Heart left ventricle (tissue), 16 donors: ENCODE measurements around the gene CLK3. TPM values are rescaled to one million over a fixed set of nuclear protein-coding genes. Genes with fewer than 3 reads are reported as not detected.

Experiments
- ATAC-seq, 4 donors: fragments of 200-7000 bp; cut with Tn5 transposase; one replicate each; pipeline ENCODE4 v1.9.1; 2020 to 2022; ENCODE audit warnings: moderate library complexity in 4 of 4, mild to moderate bottlenecking in 3 of 4, moderate number of reproducible peaks in 1 of 4
- DNase-seq, 5 donors: peaks; one replicate each; pipeline ENCODE4 v3.0.0-alpha.2; 2020
- H3K27ac ChIP-seq, 12 donors: fragments of 200-600 bp; sonication (generic) in 4 of 12; one replicate each; pipeline versions ENCODE4 v1.5.0 to v1.8.0; 2016 to 2022; ENCODE audit warnings: mild to moderate bottlenecking in 2 of 12
- H3K27me3 ChIP-seq, 9 donors: fragments of 200-600 bp; sonication (generic) in 2 of 9; one replicate each; pipeline versions ENCODE4 v1.5.1 to v1.8.0; 2016 to 2022; ENCODE audit warnings: mild to moderate bottlenecking in 3 of 9
- H3K36me3 ChIP-seq, 9 donors: fragments of 200-600 bp; sonication (generic) in 2 of 9; one replicate each; pipeline versions ENCODE4 v1.5.0 to v1.8.0; 2018 to 2022; ENCODE audit warnings: mild to moderate bottlenecking in 2 of 9
- H3K4me1 ChIP-seq, 12 donors: fragments of 200-600 bp; sonication (generic) in 4 of 12; one replicate each; pipeline versions ENCODE4 v1.5.0 to v1.8.0; 2016 to 2022; ENCODE audit warnings: mild to moderate bottlenecking in 3 of 12
- H3K4me3 ChIP-seq, 12 donors: fragments of 200-600 bp; sonication (generic) in 4 of 12; one replicate each; pipeline versions ENCODE4 v1.5.0 to v1.8.0; 2017 to 2022; ENCODE audit warnings: mild to moderate bottlenecking in 9 of 12, moderate library complexity in 4 of 12
- H3K9me3 ChIP-seq, 12 donors: fragments of 200-600 bp; sonication (generic) in 4 of 12; one replicate each; pipeline versions ENCODE4 v1.5.0 to v1.8.0; 2016 to 2022; ENCODE audit warnings: mild to moderate bottlenecking in 1 of 12
- CTCF ChIP-seq, 12 donors: fragments of 200-600 bp; sonication (generic) in 4 of 12; IDR thresholded peaks; one replicate each; pipeline versions ENCODE4 v1.5.0 to v1.8.0; 2018 to 2022; ENCODE audit warnings: antibody characterized with exemption in 12 of 12, mild to moderate bottlenecking in 5 of 12
- POLR2A ChIP-seq, 2 donors: fragments of 450-650 bp; IDR thresholded peaks; one replicate each; pipeline ENCODE4 v1.6.1; 2017; ENCODE audit warnings: antibody characterized with exemption in 2 of 2, mild to moderate bottlenecking in 2 of 2, moderate library complexity in 2 of 2
- WGBS, 4 donors: extraction: QIAGEN DNeasy Blood & Tissue Kit in 2 of 4; methylation state at CpG; one replicate each; pipeline versions ENCODE4 v1.1.5 to v1.1.7; 2013 to 2018; 5-methylcytosine and 5-hydroxymethylcytosine counted together
- intact Hi-C, 10 donors: fragments of 100-400 bp; cut with DNase I; formaldehyde crosslinking; loops; one replicate each; pipeline versions ENCODE4 v1.11.1 to v1.14.2; 2022
- polyA plus RNA-seq, 2 donors: library from polyadenylated mRNA; stranded (reverse); fragments of 200-250 nt; gene quantifications; one replicate each; pipeline ENCODE4 v1.2.3, GENCODE V29; 2013
- total RNA-seq, 9 donors: library from RNA; depleted of rRNA in 2 of 9; stranded (reverse); fragments of >200 nt in 2 of 9; fragmentation: NEBNext Ultra II Directional in 3 of 9; extraction: Animal tissue kit (Norgen Biotek cat#: 25700) in 3 of 9; gene quantifications; one replicate each; pipeline versions ENCODE4 v1.1.0 to v1.2.4, GENCODE V29; 2016 to 2023
- donor health status: ischemic (EF 13 %, LVEDD 7.1; RV severe dilation, severe dysfunction).
- donor health status: healthy with polysubstance abuse.
- donor health status: DM: no; HTN: yes; CAD: no.
- donor health status: DM: no; HTN: no; CAD: no.
- donor health status: ischemic (EF 25% LVEDD 6.9; RV normal size, moderate dysfunction).
- donor health status: ischemic (EF 25% LVEDD 5.7; RV mildly dilated, moderate dysfunction).
- donor health status: healthy.
- donor health status: DM: yes; HTN: yes; CAD: no.
- donor health status: ischemic (EF 35%, LVEDD 5.7; RV mildly dilated, moderate dysfunction).
- donor health status: nonischemic (EF 11% LVEDD 7.7; RV severe dilation, severe dysfunction).
- donor health status: DM: yes; HTN: yes; CAD: no.
- donor health status: PGD.
- donor health status: ischemic (EF 29% LVEDD 5.4; RV normal size, mild dysfunction).
- donor health status: nonischemic (EF 23%, LVEDD 6.1; RV moderate dilation, normal function).

Gene CLK3
- total and polyA plus RNA-seq, 11 donors, result 31.0 to 75.9 (median 48.5) TPM

GRCh38 chr15:74667975-74668374 is 52.3 kb downstream of the CLK3 start:
- H3K4me1 ChIP-seq, result peaks cover 0 to 23% (median 17%) of the 10 kb centered on the region in 12 donors
- H3K4me3 ChIP-seq, result no peak overlapping the region
- 84 to 95% (median 91%) methylated on average over 1 of the region's 1 CpG for WGBS, 4 donors
- H3K27me3 ChIP-seq, result no peaks in the 10 kb centered on the region
- DNase-seq (no peak), ATAC-seq (no peak)
- intact Hi-C loops, result no loop called here
- no peak overlapping the region for H3K27ac ChIP-seq
- no peaks in the 10 kb centered on the region for H3K9me3 ChIP-seq
- H3K36me3 ChIP-seq, result peaks cover 0 to 59% (median 42%) of the 10 kb centered on the region in 9 donors
- no peak for TF ChIP-seq POLR2A (IDR thresholded peaks at IDR 0.05)
- TF ChIP-seq CTCF (IDR thresholded peaks at IDR 0.05), result no peak

DNA sequence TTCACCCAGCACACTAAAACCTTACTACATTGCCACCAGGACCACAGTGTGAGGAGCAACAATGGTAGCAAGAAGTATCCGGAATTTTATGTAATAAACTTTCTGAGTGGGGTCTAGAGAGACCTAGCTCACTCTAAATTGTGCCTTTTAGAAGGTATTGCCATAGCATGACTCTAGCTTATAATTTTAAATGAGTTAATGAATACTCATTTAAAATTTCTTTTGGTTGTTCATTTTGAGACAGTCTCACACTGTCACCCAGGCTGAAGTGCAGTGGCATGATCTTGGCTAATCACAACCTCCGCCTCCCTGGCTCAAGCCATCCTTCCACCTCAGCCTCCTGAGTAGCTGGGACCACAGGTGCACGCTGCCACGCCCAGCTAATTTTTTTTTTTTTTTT is 54.0 kb downstream of the CLK3 start:
- Histone ChIP-seq H3K27ac (no peak overlapping the region), H3K36me3 (peaks cover 0 to 75% (median 57%) of the 10 kb centered on the region in 9 donors), H3K4me3 (no peak overlapping the region), H3K27me3 (no peaks in the 10 kb centered on the region), H3K9me3 (no peaks in the 10 kb centered on the region), H3K4me1 (peaks cover 0 to 6% (median 2%) of the 10 kb centered on the region in 12 donors)
- no peak for TF ChIP-seq CTCF (IDR thresholded peaks at IDR 0.05)
- no peak for TF ChIP-seq POLR2A (IDR thresholded peaks at IDR 0.05)
- intact Hi-C loops, result no loop called here
- DNase-seq, result no peak
- ATAC-seq, result no peak
- whole genome bisulfite sequencing, 4 donors, result 90 to 97% (median 92%) methylated on average over 4 of the region's 4 CpGs

DNA sequence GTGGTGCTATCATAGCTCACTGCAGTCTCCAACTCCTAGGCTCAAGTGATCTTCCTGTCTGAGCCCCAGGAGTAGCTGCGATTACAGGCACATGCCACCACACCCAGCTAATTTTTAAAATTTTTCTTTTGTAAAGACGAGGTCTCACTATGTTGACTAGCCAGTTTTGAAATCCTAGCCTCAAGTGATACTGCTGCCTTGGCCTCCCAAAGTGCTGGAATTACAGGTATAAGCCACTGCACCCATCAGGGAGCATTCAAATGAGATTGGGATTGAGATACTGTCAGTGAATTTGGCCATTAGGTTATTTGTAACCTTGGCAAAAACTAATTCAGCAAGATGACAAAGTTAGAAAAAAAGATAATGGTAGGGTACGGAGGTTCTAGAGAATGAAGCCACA is 58.5 kb downstream of the CLK3 start:
- DNase-seq, result no peak
- WGBS, 4 donors, result 79 to 93% (median 85%) methylated on average over 3 of the region's 3 CpGs
- intact Hi-C loops, result no loop called here
- TF ChIP-seq CTCF (IDR thresholded peaks at IDR 0.05) (no peak), POLR2A (IDR thresholded peaks at IDR 0.05) (no peak)
- Histone ChIP-seq H3K36me3 (peaks cover 0 to 54% (median 50%) of the 10 kb centered on the region in 9 donors), H3K27ac (no peak overlapping the region), H3K4me3 (no peak overlapping the region), H3K27me3 (no peaks in the 10 kb centered on the region), H3K9me3 (no peaks in the 10 kb centered on the region), H3K4me1 (no peaks in the 10 kb centered on the region)
- ATAC-seq, result no peak

DNA sequence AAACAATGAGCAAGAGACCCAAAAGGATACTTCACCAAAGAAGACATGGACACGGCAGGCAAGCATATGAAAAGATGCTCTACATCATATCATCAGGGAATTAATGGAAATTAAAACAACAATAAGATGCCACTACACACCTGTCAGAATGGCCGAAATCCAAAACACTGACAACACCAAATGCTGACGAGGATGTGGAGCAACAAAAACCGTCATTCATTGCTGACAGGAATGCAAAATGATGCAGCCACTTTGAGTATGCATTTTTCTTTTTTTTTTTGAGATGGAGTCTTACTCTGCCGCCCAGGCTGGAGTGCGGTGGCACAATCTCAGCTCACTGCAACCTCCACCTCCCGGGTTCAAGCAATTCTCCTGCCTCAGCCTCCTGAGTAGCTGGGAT is 61.2 kb downstream of the CLK3 start:
- H3K9me3 ChIP-seq, result no peaks in the 10 kb centered on the region
- no peaks in the 10 kb centered on the region for H3K27me3 ChIP-seq
- TF ChIP-seq POLR2A (IDR thresholded peaks at IDR 0.05) (no peak), CTCF (IDR thresholded peaks at IDR 0.05) (no peak)
- WGBS, 4 donors, result 90 to 93% (median 93%) methylated on average over 7 of the region's 7 CpGs
- peaks cover 0 to 30% (median 27%) of the 10 kb centered on the region in 9 donors for H3K36me3 ChIP-seq
- ATAC-seq, result no peak
- no peak overlapping the region for H3K4me3 ChIP-seq
- DNase-seq, result no peak
- intact Hi-C loops, result no loop called here
- H3K4me1 ChIP-seq, result no peaks in the 10 kb centered on the region
- no peak overlapping the region for H3K27ac ChIP-seq

Other genes with a start within 250 kb of the CLK3 start
- gene CYP11A1, start 248.2 kb upstream of the CLK3 start, total RNA-seq, result 1 to 10 TPM in 5 of 9 donors, under 1 TPM in 4; 0.09 to 3.4 (median 1.6) TPM
- gene CYP11A1, start 248.2 kb upstream of the CLK3 start, polyA plus RNA-seq, result under 1 TPM; 0.07 to 0.46 TPM
- gene SEMA7A, start 181.9 kb upstream of the CLK3 start, total RNA-seq, result 1 to 10 TPM in 8 of 9 donors, under 1 TPM in 1; 0.81 to 7.5 (median 1.9) TPM
- under 1 TPM; 0.53 to 0.98 TPM for gene SEMA7A, start 181.9 kb upstream of the CLK3 start, polyA plus RNA-seq
- gene UBL7, start 154.7 kb upstream of the CLK3 start, total RNA-seq, result 100 to 1,000 TPM in 1 of 9 donors, 10 to 100 TPM in 8; 40.6 to 102 (median 54.5) TPM
- gene UBL7, start 154.7 kb upstream of the CLK3 start, polyA plus RNA-seq, result 10 to 100 TPM; 45.4 to 45.5 TPM
- gene ARID3B, start 74.6 kb upstream of the CLK3 start, total RNA-seq, result 1 to 10 TPM; 1.3 to 4.3 (median 2.6) TPM
- gene ARID3B, start 74.6 kb upstream of the CLK3 start, polyA plus RNA-seq, result 1 to 10 TPM; 1.9 to 2.1 TPM
- gene EDC3, start 80.2 kb downstream of the CLK3 start, total RNA-seq, result 10 to 100 TPM in 8 of 9 donors, 1 to 10 TPM in 1; 7.3 to 23.0 (median 16.5) TPM
- gene EDC3, start 80.2 kb downstream of the CLK3 start, polyA plus RNA-seq, result 10 to 100 TPM in 1 of 2 donors, 1 to 10 TPM in 1; 8.3 to 17.1 TPM
- under 1 TPM in 6 of 9 donors, not detected in 3; 0.16 to 0.91 (median 0.34) TPM for gene CYP1A1, start 109.7 kb downstream of the CLK3 start, total RNA-seq
- under 1 TPM; 0.08 to 0.38 TPM for gene CYP1A1, start 109.7 kb downstream of the CLK3 start, polyA plus RNA-seq
- not detected for gene CYP1A2, start 133.0 kb downstream of the CLK3 start, total RNA-seq
- not detected for gene CYP1A2, start 133.0 kb downstream of the CLK3 start, polyA plus RNA-seq
- 10 to 100 TPM; 19.1 to 66.7 (median 28.4) TPM for gene CSK, start 166.2 kb downstream of the CLK3 start, total RNA-seq
- 10 to 100 TPM; 23.9 to 24.7 TPM for gene CSK, start 166.2 kb downstream of the CLK3 start, polyA plus RNA-seq
- gene LMAN1L, start 197.0 kb downstream of the CLK3 start, total RNA-seq, result 10 to 100 TPM in 2 of 9 donors, 1 to 10 TPM in 5, under 1 TPM in 2; 0.19 to 16.3 (median 7.8) TPM
- 1 to 10 TPM in 1 of 2 donors, not detected in 1; 5.8 TPM for gene LMAN1L, start 197.0 kb downstream of the CLK3 start, polyA plus RNA-seq
- 1 to 10 TPM in 5 of 9 donors, under 1 TPM in 1, not detected in 3; 0.14 to 3.3 (median 2.0) TPM for gene CPLX3, start 210.8 kb downstream of the CLK3 start, total RNA-seq
- gene CPLX3, start 210.8 kb downstream of the CLK3 start, polyA plus RNA-seq, result 1 to 10 TPM in 1 of 2 donors, under 1 TPM in 1; 0.06 to 1.5 TPM
- gene ULK3, start 227.3 kb downstream of the CLK3 start, total RNA-seq, result 10 to 100 TPM; 22.6 to 39.3 (median 29.5) TPM
- 10 to 100 TPM; 28.0 to 29.3 TPM for gene ULK3, start 227.3 kb downstream of the CLK3 start, polyA plus RNA-seq